HEK293T (cell line): ENCODE data around the gene DLG5.

Experiments
- ARNT ChIP-seq: fragments of 450-650 bp; IDR thresholded peaks from 2 replicates; pipeline ENCODE4 v1.6.1; 2017; ENCODE audit warnings: mild to moderate bottlenecking
- BHLHE40 ChIP-seq: fragments of 450-650 bp; IDR thresholded peaks from 2 replicates; pipeline ENCODE4 v1.6.1; 2016; ENCODE audit warnings: mild to moderate bottlenecking, moderate library complexity, borderline replicate concordance
- ELF4 ChIP-seq: fragments of 450-650 bp; IDR thresholded peaks from 2 replicates; pipeline ENCODE4 v1.6.1; 2017; ENCODE audit warnings: antibody characterized with exemption
- FOXA1 ChIP-seq: fragments of 450-650 bp; IDR thresholded peaks from 2 replicates; pipeline ENCODE4 v1.6.1; 2016; ENCODE audit warnings: mild to moderate bottlenecking
- FOXM1 ChIP-seq: fragments of 450-650 bp; IDR thresholded peaks from 2 replicates; pipeline ENCODE4 v1.6.1; 2017; ENCODE audit warnings: mild to moderate bottlenecking, borderline replicate concordance
- NFRKB ChIP-seq: fragments of 450-650 bp; IDR thresholded peaks from 2 replicates; pipeline ENCODE4 v1.6.1; 2016; ENCODE audit warnings: mild to moderate bottlenecking, moderate library complexity
- SP1 ChIP-seq: fragments of 450-650 bp; IDR thresholded peaks from 2 replicates; pipeline ENCODE4 v1.6.1; 2017
- SUZ12 ChIP-seq: fragments of 450-650 bp; IDR thresholded peaks from 2 replicates; pipeline ENCODE4 v1.6.1; 2016; ENCODE audit warnings: mild to moderate bottlenecking
- TARDBP ChIP-seq: fragments of 450-650 bp; IDR thresholded peaks from 2 replicates; pipeline ENCODE4 v1.6.1; 2016

GRCh38 chr10:77810446-77811335, 115.9 kb downstream of the DLG5 start:
- TF ChIP-seq FOXM1 (no peak), TARDBP (no peak), NFRKB (no peak), SUZ12 (no peak), ELF4 (no peak), FOXA1 (no peak), SP1 (no peak), BHLHE40 (no peak), ARNT (no peak)
